LNCaP clone FGC (cell line): ENCODE results near the gene LRRC15.

Experiments
- DNase-seq: peaks from one replicate; pipeline ENCODE4 v3.0.0-alpha.2; 2011; ENCODE audit warnings: low read depth
- H3K4me3 ChIP-seq: 2 replicates; pipeline ENCODE4 v1.5.1; 2011; ENCODE audit warnings: mild to moderate bottlenecking, low read depth, low read length, control low read depth
- CTCF ChIP-seq: IDR thresholded peaks from 2 replicates; pipeline ENCODE4 v1.5.1; 2012; ENCODE audit warnings: mild to moderate bottlenecking; ENCODE audit not compliant: control insufficient read depth, insufficient read depth; ENCODE audit errors: extremely low read depth

Gene LRRC15

DNA sequence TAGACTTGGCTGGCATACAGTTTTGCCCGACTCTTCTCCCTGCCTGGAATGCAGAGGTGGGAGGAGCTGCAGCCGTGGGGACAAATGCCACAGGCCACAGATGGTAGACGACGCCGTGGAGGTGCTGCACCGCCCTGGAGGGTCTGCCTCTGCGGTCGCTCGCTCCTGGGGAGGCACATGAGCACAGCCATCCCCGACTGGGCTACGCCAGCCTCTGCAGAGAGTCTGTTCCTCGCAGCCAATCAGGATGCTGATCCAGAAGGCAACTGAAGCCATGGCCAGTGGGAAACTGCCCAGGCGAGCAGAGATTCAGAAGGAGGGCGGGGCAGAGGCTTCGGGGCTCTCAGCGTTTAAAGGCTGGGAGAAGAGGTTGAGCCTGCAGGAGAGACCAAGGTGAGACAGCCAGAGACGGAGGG, 11.9 kb upstream of the LRRC15 start:
- TF ChIP-seq CTCF = no peak
- H3K4me3 ChIP-seq = no peak overlapping the region
- DNase-seq = peak; percentile 26

GRCh38 chr3:194380326-194380725, 10.8 kb upstream of the LRRC15 start:
- H3K4me3 ChIP-seq = no peak overlapping the region
- DNase-seq = no peak
- no peak for TF ChIP-seq CTCF

DNA sequence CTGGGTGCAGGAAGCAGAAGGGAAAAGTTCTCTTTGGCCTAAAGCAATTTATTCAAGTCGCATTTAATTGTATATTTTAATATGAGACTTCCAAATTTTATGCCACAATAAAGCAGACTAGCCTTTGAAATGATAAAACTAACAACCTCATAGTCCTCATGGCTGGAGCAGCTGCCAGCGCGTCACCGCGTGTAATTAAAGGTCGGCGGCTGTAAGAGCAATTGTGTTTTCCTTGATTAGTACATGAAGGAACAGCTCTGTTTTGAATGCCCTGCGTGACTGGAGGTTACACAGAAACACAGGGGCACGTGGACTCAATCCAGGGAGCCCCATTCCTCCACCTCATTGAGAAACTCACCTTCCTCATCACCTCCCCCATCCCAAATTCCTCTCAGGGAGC, 10.1 kb upstream of the LRRC15 start:
- H3K4me3 ChIP-seq = no peak overlapping the region
- DNase-seq = no peak
- no peak for TF ChIP-seq CTCF

GRCh38 chr3:194379231-194379630, 9.7 kb upstream of the LRRC15 start:
- DNase-seq = no peak
- no peak for TF ChIP-seq CTCF
- no peak overlapping the region for H3K4me3 ChIP-seq

- no peak for TF ChIP-seq CTCF
- DNase-seq = no peak
- no peak overlapping the region for H3K4me3 ChIP-seq
These were observed 8.2 kb upstream of the LRRC15 start for GRCh38 chr3:194377708-194378107.

- TF ChIP-seq CTCF = no peak
- no peak overlapping the region for H3K4me3 ChIP-seq
- DNase-seq = no peak
These were observed 6.7 kb upstream of the LRRC15 start for GRCh38 chr3:194376241-194376560.

GRCh38 chr3:194375473-194376240, 6.1 kb upstream of the LRRC15 start:
- H3K4me3 ChIP-seq = no peak overlapping the region
- TF ChIP-seq CTCF = no peak
- DNase-seq = no peak
